Measurements from ENCODE around the gene LCE5A.

The LCE5A gene

DNA sequence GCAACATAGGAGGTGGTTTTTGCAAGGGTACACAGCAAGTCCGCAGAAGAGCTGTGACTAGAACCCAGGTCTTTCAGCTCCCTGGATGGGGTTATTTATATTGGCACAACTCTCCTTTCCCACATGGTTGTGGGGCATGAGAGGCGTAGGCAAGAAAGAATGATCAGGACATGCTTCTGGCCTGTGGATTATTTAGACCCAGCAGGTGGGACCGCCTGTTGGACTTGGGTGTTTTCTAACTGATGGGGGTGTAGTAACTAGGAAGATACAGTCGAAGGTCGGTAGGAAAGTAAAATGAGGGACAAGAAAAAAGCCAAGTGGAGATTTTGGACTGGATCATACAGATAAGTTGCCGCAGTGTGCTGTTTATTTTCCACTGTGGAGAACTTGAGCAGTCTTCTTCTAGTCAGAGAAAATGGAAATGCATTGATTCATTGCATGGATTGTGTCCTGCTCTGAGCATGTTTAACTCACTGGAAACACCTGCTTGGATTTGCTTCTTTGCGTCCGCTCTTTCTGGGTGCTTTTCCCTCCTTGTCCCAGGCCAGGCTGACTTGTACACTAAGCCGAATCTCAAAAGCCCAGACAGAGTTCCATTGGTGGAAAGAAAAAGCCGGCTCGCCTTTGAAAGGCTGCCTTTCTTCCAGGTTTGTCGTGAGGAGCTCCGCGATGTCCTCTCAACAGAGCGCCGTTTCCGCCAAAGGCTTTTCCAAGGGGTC, 4.3 kb downstream of the LCE5A start (continued):
- TF ChIP-seq, protein P1, sequence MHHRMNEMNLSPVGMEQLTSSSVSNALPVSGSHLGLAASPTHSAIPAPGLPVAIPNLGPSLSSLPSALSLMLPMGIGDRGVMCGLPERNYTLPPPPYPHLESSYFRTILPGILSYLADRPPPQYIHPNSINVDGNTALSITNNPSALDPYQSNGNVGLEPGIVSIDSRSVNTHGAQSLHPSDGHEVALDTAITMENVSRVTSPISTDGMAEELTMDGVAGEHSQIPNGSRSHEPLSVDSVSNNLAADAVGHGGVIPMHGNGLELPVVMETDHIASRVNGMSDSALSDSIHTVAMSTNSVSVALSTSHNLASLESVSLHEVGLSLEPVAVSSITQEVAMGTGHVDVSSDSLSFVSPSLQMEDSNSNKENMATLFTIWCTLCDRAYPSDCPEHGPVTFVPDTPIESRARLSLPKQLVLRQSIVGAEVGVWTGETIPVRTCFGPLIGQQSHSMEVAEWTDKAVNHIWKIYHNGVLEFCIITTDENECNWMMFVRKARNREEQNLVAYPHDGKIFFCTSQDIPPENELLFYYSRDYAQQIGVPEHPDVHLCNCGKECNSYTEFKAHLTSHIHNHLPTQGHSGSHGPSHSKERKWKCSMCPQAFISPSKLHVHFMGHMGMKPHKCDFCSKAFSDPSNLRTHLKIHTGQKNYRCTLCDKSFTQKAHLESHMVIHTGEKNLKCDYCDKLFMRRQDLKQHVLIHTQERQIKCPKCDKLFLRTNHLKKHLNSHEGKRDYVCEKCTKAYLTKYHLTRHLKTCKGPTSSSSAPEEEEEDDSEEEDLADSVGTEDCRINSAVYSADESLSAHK (tag by site-specific recombination; IDR thresholded peaks at IDR 0.05) = no peak

DNA sequence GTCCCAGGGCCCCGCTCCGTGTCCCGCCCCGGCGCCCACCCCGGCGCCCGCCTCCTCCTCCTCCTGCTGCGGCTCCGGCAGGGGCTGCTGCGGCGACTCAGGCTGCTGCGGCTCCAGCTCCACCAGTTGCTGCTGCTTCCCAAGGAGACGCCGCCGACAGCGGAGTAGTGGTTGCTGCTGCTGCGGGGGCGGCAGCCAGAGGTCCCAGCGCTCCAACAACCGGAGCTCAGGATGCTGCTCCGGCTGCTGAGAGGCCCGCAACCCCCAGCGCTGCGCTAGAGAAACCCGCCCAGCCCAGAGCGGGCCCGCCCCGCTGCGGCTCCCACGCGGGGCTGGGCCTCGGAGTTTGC, 4.8 kb downstream of the LCE5A start:
- CTCF ChIA-PET = interaction anchor here (0.8 to 1.2 kb wide), 3 partner anchors 29 to 595 kb away, joined by 3 read pairs; no protein-coding TSS in a partner anchor
- TF ChIP-seq SP2 (tag by site-specific recombination; IDR thresholded peaks at IDR 0.05) (peak; percentile 32; the same call in 1 of the 2 replicates), ZXDB (tag by site-specific recombination; IDR thresholded peaks at IDR 0.05) (no peak), ZFHX2 (tag by site-specific recombination; conservative IDR thresholded peaks at IDR 0.05) (peak; percentile 72), SCRT1 (tag by site-specific recombination; IDR thresholded peaks at IDR 0.05; ENCODE audit: borderline replicate concordance) (no peak), SCRT2 (tag by site-specific recombination; IDR thresholded peaks at IDR 0.05) (peak; percentile 92), SP3 (tag by site-specific recombination; IDR thresholded peaks at IDR 0.05) (peak; percentile 71), EGR2 (tag by site-specific recombination; IDR thresholded peaks at IDR 0.05; ENCODE audit: low read depth) (peak; percentile 53; the same call in 1 of the 2 replicates), GLIS2 (tag by site-specific recombination; IDR thresholded peaks at IDR 0.05) (peak; percentile 52)
- Histone ChIP-seq H3K27ac (ENCODE audit: extremely low read depth, low read depth, low read length) (no peak overlapping the region), H3K36me3 (ENCODE audit: control insufficient read depth in 2 of 2, insufficient read depth in 1 of 2, low read length in 2 of 2) (no peaks in the 10 kb centered on the region), H3K4me3 (ENCODE audit: low read depth, low read length) (peak overlapping the region; percentile 30), H3K4me1 (ENCODE audit: control insufficient read depth, insufficient read depth, low read length) (no peaks in the 10 kb centered on the region), H3K9me3 (ENCODE audit: control insufficient read depth, insufficient read depth, low read depth, low read length) (no peaks in the 10 kb centered on the region)
- POLR2A ChIA-PET = no interaction called here

DNA sequence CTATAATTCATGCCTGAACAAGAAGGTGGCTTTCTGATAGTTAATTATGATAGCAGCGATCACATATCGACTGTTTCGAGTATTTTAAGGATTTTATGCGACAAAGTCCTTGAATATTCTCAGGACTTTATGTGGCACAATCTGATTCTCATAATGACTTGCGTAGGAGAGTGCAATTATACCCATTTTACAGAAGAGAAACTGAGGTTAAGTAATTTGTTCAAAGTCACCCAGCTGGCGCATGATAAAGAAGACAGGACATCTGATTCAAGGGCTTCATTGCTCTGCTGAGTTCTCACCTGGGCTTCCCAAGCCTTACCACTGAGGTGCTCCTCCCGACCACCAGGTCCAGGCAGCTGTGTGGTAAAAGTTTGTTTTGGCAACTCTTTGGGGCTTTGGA, 5.5 kb downstream of the LCE5A start:
- no peaks in the 10 kb centered on the region for H3K4me1 ChIP-seq (ENCODE audit: control insufficient read depth, insufficient read depth, low read length)
- H3K9me3 ChIP-seq (ENCODE audit: control insufficient read depth, insufficient read depth, low read depth, low read length) = no peaks in the 10 kb centered on the region
- POLR2A ChIA-PET = interaction anchor here (0.7 kb wide), 1 partner anchor 19 kb away, joined by 4 read pairs; no protein-coding TSS in a partner anchor
- CTCF ChIA-PET = interaction anchor here (0.8 to 1.2 kb wide), 4 partner anchors 24 to 596 kb away, joined by 3 to 5 read pairs (median 3); no protein-coding TSS in a partner anchor
- H3K4me3 ChIP-seq (ENCODE audit: low read depth, low read length) = no peak overlapping the region
- H3K36me3 ChIP-seq (ENCODE audit: control insufficient read depth in 2 of 2, insufficient read depth in 1 of 2, low read length in 2 of 2) = no peaks in the 10 kb centered on the region
- no peak overlapping the region for H3K27ac ChIP-seq (ENCODE audit: extremely low read depth, low read depth, low read length)
- TF ChIP-seq, protein P2, sequence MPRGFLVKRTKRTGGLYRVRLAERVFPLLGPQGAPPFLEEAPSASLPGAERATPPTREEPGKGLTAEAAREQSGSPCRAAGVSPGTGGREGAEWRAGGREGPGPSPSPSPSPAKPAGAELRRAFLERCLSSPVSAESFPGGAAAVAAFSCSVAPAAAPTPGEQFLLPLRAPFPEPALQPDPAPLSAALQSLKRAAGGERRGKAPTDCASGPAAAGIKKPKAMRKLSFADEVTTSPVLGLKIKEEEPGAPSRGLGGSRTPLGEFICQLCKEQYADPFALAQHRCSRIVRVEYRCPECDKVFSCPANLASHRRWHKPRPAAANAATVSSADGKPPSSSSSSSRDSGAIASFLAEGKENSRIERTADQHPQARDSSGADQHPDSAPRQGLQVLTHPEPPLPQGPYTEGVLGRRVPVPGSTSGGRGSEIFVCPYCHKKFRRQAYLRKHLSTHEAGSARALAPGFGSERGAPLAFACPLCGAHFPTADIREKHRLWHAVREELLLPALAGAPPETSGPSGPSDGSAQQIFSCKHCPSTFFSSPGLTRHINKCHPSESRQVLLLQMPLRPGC (tag by site-specific recombination; IDR thresholded peaks at IDR 0.05) = no peak
- TF ChIP-seq, protein P3, sequence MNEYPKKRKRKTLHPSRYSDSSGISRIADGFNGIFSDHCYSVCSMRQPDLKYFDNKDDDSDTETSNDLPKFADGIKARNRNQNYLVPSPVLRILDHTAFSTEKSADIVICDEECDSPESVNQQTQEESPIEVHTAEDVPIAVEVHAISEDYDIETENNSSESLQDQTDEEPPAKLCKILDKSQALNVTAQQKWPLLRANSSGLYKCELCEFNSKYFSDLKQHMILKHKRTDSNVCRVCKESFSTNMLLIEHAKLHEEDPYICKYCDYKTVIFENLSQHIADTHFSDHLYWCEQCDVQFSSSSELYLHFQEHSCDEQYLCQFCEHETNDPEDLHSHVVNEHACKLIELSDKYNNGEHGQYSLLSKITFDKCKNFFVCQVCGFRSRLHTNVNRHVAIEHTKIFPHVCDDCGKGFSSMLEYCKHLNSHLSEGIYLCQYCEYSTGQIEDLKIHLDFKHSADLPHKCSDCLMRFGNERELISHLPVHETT (tag by site-specific recombination; IDR thresholded peaks at IDR 0.05) = no peak
- no peak for TF ChIP-seq ZNF549 (tag by site-specific recombination; IDR thresholded peaks at IDR 0.05)
- TF ChIP-seq, protein P4, sequence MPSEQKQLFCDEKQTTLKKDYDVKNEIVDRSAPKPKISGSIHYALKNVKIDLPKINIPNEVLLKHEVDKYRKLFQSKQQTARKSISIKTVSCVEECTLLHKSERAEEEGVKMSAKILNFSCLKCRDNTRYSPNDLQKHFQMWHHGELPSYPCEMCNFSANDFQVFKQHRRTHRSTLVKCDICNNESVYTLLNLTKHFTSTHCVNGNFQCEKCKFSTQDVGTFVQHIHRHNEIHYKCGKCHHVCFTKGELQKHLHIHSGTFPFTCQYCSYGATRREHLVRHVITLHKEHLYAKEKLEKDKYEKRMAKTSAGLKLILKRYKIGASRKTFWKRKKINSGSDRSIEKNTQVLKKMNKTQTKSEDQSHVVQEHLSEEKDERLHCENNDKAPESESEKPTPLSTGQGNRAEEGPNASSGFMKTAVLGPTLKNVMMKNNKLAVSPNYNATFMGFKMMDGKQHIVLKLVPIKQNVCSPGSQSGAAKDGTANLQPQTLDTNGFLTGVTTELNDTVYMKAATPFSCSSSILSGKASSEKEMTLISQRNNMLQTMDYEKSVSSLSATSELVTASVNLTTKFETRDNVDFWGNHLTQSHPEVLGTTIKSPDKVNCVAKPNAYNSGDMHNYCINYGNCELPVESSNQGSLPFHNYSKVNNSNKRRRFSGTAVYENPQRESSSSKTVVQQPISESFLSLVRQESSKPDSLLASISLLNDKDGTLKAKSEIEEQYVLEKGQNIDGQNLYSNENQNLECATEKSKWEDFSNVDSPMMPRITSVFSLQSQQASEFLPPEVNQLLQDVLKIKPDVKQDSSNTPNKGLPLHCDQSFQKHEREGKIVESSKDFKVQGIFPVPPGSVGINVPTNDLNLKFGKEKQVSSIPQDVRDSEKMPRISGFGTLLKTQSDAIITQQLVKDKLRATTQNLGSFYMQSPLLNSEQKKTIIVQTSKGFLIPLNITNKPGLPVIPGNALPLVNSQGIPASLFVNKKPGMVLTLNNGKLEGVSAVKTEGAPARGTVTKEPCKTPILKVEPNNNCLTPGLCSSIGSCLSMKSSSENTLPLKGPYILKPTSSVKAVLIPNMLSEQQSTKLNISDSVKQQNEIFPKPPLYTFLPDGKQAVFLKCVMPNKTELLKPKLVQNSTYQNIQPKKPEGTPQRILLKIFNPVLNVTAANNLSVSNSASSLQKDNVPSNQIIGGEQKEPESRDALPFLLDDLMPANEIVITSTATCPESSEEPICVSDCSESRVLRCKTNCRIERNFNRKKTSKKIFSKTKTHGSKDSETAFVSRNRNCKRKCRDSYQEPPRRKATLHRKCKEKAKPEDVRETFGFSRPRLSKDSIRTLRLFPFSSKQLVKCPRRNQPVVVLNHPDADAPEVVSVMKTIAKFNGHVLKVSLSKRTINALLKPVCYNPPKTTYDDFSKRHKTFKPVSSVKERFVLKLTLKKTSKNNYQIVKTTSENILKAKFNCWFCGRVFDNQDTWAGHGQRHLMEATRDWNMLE (tag by site-specific recombination; conservative IDR thresholded peaks at IDR 0.05; ENCODE audit: low read depth) = no peak
- TF ChIP-seq RBAK (tag by site-specific recombination; IDR thresholded peaks at IDR 0.05) = no peak
- TF ChIP-seq ZNF658 (tag by site-specific recombination; IDR thresholded peaks at IDR 0.05) = no peak
- TF ChIP-seq, protein P5, sequence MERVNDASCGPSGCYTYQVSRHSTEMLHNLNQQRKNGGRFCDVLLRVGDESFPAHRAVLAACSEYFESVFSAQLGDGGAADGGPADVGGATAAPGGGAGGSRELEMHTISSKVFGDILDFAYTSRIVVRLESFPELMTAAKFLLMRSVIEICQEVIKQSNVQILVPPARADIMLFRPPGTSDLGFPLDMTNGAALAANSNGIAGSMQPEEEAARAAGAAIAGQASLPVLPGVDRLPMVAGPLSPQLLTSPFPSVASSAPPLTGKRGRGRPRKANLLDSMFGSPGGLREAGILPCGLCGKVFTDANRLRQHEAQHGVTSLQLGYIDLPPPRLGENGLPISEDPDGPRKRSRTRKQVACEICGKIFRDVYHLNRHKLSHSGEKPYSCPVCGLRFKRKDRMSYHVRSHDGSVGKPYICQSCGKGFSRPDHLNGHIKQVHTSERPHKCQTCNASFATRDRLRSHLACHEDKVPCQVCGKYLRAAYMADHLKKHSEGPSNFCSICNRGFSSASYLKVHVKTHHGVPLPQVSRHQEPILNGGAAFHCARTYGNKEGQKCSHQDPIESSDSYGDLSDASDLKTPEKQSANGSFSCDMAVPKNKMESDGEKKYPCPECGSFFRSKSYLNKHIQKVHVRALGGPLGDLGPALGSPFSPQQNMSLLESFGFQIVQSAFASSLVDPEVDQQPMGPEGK (tag by site-specific recombination; IDR thresholded peaks at IDR 0.05) = no peak
- TF ChIP-seq, protein P6, sequence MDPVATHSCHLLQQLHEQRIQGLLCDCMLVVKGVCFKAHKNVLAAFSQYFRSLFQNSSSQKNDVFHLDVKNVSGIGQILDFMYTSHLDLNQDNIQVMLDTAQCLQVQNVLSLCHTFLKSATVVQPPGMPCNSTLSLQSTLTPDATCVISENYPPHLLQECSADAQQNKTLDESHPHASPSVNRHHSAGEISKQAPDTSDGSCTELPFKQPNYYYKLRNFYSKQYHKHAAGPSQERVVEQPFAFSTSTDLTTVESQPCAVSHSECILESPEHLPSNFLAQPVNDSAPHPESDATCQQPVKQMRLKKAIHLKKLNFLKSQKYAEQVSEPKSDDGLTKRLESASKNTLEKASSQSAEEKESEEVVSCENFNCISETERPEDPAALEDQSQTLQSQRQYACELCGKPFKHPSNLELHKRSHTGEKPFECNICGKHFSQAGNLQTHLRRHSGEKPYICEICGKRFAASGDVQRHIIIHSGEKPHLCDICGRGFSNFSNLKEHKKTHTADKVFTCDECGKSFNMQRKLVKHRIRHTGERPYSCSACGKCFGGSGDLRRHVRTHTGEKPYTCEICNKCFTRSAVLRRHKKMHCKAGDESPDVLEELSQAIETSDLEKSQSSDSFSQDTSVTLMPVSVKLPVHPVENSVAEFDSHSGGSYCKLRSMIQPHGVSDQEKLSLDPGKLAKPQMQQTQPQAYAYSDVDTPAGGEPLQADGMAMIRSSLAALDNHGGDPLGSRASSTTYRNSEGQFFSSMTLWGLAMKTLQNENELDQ (tag by site-specific recombination; IDR thresholded peaks at IDR 0.05; ENCODE audit: low read depth) = no peak
